ENCODE measurements around the gene MITD1. TPM values are rescaled to one million over a fixed set of nuclear protein-coding genes. Genes with fewer than 3 reads are reported as not detected.
"Not testable (repeated sequence)": the region's sequence is repeated elsewhere in the genome, so short reads cannot be mapped to it uniquely, and the experiment has no call there.

The MITD1 gene
- total and polyA plus RNA-seq, 12 donors: 14.4 to 70.1 (median 29.0) TPM

GRCh38 chr2:99205491-99205890, 24.6 kb upstream of the MITD1 start:
- no peaks in the 10 kb centered on the region for H3K4me1 ChIP-seq (replicated peaks in 1 of 2)
- no peak for DNase-seq
- no peak overlapping the region for H3K27ac ChIP-seq
- H3K36me3 ChIP-seq (replicated peaks in 1 of 2): no peaks in the 10 kb centered on the region
- TF ChIP-seq CTCF (IDR thresholded peaks at IDR 0.05): no peak
- TF ChIP-seq POLR2A (IDR thresholded peaks at IDR 0.05): no peak
- H3K9me3 ChIP-seq (replicated peaks in 1 of 3): no peaks in the 10 kb centered on the region
- H3K27me3 ChIP-seq: no peaks in the 10 kb centered on the region
- intact Hi-C loops (cut with DNase I): no loop called here
- H3K4me3 ChIP-seq: no peak overlapping the region
- WGBS, 4 donors: 87 to 96% (median 88%) methylated on average over 5 of the region's 5 CpGs

GRCh38 chr2:99201959-99202678, 21.3 kb upstream of the MITD1 start:
- DNase-seq: no peak
- no peaks in the 10 kb centered on the region for H3K27me3 ChIP-seq
- no peak overlapping the region for H3K27ac ChIP-seq
- intact Hi-C loops (cut with DNase I): no loop called here
- no peaks in the 10 kb centered on the region for H3K9me3 ChIP-seq (replicated peaks in 1 of 3)
- TF ChIP-seq CTCF (IDR thresholded peaks at IDR 0.05) (no peak), POLR2A (IDR thresholded peaks at IDR 0.05) (no peak)
- H3K4me3 ChIP-seq: no peak overlapping the region
- H3K4me1 ChIP-seq (replicated peaks in 1 of 2): no peaks in the 10 kb centered on the region
- 89 to 93% (median 91%) methylated on average over 4 of the region's 4 CpGs for WGBS, 4 donors
- peaks cover 0 to 10% of the 10 kb centered on the region in 2 donors for H3K36me3 ChIP-seq (replicated peaks in 1 of 2)

GRCh38 chr2:99200076-99200800, 19.4 kb upstream of the MITD1 start:
- intact Hi-C loops (cut with DNase I): no loop called here
- Histone ChIP-seq H3K9me3 (replicated peaks in 1 of 3) (no peaks in the 10 kb centered on the region), H3K27me3 (no peaks in the 10 kb centered on the region), H3K4me1 (replicated peaks in 1 of 2) (no peaks in the 10 kb centered on the region), H3K4me3 (no peak overlapping the region), H3K27ac (no peak overlapping the region), H3K36me3 (replicated peaks in 1 of 2) (peaks cover 0 to 29% of the 10 kb centered on the region in 2 donors)
- no peak for DNase-seq
- no peak for TF ChIP-seq CTCF (IDR thresholded peaks at IDR 0.05)
- WGBS, 4 donors: 89 to 95% (median 92%) methylated on average over 6 to 7 of the region's 7 CpGs

GRCh38 chr2:99198103-99198841, 17.4 kb upstream of the MITD1 start:
- no peak for DNase-seq
- intact Hi-C loops (cut with DNase I): no loop called here
- no peak for TF ChIP-seq POLR2A (IDR thresholded peaks at IDR 0.05)
- TF ChIP-seq CTCF (IDR thresholded peaks at IDR 0.05): no peak
- H3K4me1 ChIP-seq (replicated peaks in 1 of 2): no peaks in the 10 kb centered on the region
- no peaks in the 10 kb centered on the region for H3K27me3 ChIP-seq
- WGBS, 4 donors: 82 to 97% (median 94%) methylated on average over 6 of the region's 6 CpGs
- peaks cover 0 to 32% of the 10 kb centered on the region in 2 donors for H3K36me3 ChIP-seq (replicated peaks in 1 of 2)
- no peak overlapping the region for H3K4me3 ChIP-seq
- no peaks in the 10 kb centered on the region for H3K9me3 ChIP-seq (replicated peaks in 1 of 3)
- H3K27ac ChIP-seq: no peak overlapping the region

GRCh38 chr2:99192364-99192763, 11.5 kb upstream of the MITD1 start:
- 96 to 99% (median 98%) methylated on average over 4 of the region's 4 CpGs for WGBS, 4 donors

More at GRCh38 chr2:99192364-99192763, 11.5 kb upstream of the MITD1 start:
- H3K27me3 ChIP-seq; H3K9me3 ChIP-seq (replicated peaks in 1 of 3); DNase-seq; H3K4me1 ChIP-seq (replicated peaks in 1 of 2); H3K27ac ChIP-seq; H3K4me3 ChIP-seq; intact Hi-C loops (cut with DNase I): not testable (repeated sequence)
- peaks cover 0 to 41% of the 10 kb centered on the region in 2 donors for H3K36me3 ChIP-seq (replicated peaks in 1 of 2)

Data from adrenal gland (tissue), 12 donors.